ENCODE measurements around the gene ARHGEF25.
"Not testable (repeated sequence)": the region's sequence is repeated elsewhere in the genome, so short reads cannot be mapped to it uniquely, and the experiment has no call there.

Gene ARHGEF25

DNA sequence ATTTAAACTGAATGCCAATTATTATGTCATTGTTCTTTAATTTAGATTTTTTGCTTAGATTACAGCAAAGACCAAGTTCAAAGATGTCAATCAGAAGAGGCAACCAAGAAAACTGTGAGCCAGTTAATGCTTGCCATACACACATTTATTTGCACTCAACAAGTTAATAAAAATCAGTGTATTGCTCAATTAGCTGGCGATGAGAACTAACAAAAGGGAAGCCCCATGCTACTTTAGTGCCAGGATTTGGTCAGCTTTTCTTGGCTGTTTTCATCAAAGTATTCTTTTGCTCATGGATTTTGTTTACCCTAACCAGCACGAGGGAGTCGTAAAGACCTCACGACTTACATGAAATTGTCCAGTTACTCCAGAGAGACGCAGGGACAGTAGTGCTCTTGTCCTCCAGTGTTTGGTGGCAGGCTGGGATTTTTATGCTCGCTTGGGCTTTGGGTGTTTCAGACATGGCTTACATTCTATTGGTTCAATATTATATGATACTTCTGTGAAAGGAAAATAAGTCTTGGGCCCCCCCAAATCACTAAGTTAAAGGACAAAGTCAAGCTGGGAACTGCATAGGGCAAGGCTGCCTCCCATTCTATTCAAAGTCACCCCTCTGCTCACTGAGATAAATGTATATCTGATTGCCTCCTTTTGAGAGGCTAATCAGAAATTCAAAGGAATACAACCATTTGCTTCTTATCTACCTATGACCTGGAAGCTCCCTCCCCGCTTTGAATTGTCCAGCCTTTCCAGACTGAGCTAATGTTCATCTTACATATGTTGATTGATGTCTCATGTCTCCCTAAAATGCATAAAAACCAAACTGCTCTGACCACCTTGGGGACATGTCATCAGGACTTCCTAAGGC lies 29.2 kb downstream of the ARHGEF25 start:
- DNase-seq = no peak

DNA sequence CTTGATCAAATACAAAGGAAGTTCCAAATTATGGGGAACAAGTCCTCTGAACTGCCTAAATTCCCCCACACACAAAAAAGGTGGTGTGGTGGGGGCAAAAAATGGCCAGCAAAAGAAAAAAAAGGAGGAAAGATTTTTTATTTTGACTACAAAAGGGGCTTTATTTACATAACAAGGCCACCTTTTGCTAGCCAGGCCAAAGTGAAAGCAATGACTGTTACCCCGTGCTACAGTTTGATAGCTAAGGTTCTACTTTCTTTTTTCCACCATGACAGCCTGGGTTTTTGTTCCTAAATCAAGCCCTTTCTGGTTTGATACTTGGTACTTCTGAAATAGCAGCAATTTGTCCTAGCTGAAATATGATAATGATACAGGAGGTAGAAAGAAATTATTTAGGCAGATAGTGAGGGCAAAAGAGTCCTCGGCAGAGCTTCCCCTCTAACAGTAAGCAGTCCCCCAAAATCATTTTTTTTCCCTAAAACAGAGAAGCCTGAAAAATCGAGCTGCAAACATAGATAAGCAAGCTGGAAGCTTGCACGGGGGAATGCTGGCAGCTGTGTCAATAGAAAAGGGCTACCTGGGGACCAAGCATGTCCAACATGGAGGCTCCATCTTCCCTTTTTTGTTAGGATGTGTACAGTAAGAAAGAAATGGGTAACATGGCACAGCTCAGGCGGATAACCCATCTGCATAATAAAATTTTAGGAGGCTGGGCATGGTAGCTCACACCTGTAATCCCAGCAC lies 30.6 kb downstream of the ARHGEF25 start:
- DNase-seq = no peak

DNA sequence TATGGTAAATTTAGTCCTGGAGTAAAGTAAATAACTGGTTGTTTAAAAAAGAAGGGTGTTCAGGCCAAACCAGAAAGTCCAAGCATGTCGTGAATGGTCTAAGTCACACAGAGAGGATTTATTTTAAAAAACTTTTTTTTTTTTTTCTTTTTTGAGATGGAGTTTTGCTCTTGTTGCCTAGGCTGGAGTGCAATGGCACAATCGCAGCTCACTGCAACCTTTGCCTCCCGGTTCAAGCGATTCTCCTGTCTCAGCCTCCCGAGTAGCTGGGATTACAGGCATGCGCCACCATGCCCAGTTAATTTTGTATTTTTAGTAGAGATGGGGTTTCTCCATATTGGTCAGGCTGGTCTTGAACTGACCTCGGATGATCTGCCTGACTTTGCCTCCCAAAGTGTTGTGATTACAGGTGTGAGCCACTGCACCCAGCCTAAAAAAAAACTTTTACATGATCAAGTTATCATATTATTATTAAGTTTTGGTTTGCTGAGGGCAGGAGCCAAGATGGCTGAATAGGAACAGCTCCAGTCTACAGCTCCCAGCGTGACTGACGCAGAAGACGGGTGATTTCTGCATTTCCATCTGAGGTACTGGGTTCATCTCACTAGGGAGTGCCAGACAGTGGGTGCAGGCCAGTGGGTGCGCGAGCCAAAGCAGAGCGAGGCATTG lies 34.9 kb downstream of the ARHGEF25 start:
- not testable (repeated sequence) for DNase-seq

DNA sequence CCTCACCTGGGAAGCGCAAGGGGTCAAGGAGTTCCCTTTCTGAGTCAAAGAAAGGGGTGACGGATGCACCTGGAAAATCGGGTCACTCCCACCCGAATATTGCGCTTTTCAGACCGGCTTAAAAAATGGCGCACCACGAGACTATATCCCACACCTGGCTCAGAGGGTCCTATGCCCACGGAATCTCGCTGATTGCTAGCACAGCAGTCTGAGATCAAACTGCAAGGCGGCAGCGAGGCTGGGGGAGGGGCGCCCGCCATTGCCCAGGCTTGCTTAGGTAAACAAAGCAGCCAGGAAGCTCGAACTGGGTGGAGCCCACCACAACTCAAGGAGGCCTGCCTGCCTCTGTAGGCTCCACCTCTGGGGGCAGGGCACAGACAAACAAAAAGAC lies 35.4 kb downstream of the ARHGEF25 start:
- DNase-seq = not testable (repeated sequence)

DNA sequence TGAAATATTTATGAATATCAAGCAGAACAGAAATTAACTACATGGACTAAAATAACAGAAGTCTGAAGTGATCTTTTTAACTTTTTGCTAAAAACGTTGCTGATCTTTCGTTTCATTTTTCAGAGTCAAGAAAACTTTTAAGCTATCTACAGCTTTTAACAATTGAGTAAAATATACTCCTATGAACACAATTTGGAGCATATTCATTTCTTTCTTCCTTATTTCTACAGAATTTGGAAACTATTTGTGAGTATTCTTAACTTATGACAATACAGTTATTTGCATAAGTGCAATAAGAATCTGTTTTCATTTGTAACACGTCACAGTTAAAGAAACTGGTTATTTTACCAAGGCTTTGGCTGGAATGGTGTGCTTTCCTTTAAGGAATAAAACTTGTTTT lies 42.8 kb downstream of the ARHGEF25 start:
- no peak for DNase-seq

DNA sequence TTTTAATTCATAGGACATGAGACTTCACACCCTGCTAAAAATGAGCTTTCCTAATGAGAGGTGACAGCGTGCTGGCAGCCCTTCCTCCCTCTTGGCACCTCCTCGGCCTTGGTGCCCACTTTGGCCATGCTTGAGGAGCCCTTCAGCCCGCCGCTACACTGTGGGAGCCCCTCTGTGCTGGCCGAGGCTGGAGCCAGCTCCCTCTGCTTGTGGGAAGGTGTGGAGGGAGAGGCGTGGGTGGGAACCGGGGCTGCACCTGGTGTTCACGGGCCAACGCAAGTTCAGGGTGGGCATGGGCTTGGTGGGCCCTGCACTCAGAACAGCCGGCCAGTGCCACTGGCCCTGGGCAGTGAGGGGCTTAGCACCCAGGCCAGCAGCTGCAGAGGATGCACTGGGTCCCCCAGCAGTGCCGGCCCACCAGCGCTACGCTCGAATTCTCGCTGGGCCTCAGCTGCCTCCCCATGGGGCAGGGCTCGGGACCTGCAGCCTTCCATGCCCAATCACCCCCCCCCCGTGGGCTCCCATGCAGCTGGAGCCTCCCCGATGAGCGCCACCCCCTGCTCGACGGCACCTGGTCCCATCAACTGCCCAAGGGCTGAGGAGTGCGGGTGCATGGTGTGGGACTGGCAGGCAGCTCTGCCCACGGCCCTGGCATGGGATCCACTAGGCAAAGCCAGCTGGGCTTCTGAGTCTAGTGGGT lies 44.5 kb downstream of the ARHGEF25 start:
- no peak for DNase-seq

DNA sequence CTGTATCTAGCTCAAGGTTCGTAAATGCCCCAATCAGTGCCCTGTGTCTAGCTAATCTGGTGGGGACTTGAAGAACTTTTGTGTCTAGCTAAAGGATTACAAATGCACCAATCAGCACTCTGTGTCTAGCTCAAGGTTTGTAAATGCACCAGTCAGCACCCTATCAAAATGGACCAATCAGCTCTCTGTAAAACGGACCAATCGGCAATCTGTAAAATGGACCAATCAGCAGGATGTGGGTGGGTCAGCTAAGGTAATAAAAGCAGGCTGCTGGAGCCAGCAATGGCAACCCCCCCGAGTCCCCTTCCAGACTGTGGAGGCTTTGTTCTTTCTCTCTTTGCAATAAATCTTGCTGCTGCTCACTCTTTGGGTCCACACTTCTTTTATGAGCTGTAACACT lies 45.2 kb downstream of the ARHGEF25 start:
- DNase-seq = not testable (repeated sequence)

DNA sequence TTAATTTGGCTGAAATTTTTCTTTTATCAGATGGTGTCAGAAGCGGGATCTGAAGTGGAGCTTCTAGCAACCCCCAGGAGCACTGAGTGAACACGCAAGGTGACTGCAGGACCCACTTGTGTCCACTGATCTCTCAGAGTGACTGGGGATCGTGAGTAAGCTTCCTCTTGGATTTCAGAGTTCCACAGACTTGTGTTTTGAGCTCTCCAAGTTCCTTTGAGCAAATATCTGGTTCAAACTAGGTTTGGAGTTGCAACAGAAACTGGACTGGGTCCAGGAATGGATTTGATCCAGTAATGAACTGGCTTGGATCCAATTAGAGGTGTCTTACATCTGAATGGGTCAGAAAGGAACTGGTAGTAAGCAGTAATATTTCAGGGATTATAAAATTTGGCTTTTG lies 46.5 kb downstream of the ARHGEF25 start:
- no peak for DNase-seq

DNA sequence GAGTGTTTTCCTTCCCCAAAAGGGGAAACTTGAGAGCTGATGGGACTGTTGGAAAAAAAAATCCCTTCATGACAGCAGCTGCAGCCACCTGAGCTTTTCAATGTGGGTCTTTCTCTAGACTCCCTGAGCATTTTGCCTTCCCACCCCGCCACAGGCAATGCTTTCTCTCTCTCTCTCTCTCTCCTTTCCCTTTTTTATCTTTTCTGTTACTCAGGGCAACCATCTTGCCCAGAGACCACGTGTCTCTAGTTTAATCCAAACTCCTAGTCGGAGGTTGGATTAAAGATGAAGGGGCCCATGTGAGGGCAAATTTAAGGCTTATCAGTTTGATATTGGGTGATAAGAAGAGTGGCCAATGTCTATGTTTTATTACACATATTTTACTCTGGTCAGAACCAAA lies 47.7 kb downstream of the ARHGEF25 start:
- DNase-seq = no peak

DNA sequence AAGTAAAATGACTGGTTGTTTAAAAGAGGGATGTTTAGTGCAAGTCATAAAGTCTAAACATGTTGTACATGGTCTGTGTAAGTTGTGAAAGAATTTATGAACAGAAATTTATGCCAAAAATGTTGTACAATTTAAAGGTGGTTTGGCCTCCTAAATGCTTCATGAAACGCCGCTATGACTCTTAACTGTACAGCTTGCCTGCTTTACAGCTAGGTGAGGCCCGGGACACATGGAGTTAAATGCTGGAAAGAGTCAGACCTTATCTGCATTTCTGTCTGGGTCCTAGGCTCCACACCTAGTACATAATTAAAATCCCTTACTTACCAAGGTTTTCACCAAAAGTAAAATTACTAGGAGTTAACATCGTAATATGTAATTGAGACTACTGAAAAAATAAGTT lies 50.1 kb downstream of the ARHGEF25 start:
- no peak for DNase-seq

DNA sequence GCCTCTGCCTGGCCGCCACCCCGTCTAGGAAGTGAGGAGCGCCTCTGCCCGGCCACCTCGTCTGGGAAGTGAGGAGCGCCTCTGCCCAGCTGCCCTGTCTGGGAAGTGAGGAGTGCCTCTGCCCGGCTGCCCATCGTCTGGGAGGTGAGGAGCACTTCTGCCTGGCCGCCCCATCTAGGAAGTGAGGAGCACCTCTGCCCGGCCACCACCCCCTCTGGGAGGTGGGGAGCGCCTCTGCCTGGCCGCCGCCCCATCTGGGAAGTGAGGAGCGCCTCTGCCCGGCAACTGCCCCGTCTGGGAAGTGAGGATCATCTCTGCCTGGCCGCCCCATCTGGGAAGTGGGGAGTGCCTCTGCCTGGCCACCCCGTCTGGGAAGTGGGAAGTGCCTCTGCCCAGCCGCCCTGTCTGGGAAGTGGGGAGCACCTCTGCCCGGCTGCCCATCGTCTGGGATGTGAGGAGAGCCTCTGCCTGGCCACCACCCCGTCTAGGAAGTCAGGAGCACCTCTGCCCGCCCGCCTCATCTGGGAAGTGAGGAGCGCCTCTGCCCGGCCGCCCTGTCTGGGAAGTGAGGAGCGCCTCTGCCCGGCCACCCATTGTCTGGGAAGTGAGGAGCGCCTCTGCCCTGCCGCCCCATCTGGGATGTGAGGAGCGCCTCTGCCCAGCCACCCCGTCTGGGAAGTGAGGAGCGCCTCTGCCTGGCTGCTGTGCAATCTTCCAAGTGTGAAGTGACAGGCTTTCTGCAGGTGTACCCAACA lies 54.0 kb downstream of the ARHGEF25 start:
- not testable (repeated sequence) for DNase-seq

All from activated naive CD4-positive, alpha-beta T cell (primary cell).